HEK293 (cell line): ENCODE data around the gene CDH22.

Experiments
- CTCF ChIA-PET: fragments of 350-600 bp; formaldehyde crosslinking; extraction: SDS; loops from one replicate; lab custom pipeline; 2021; ENCODE audit warnings: antibody characterized with exemption; lab: Yijun Ruan, JAX
- POLR2A ChIA-PET: fragments of 300-600 bp; formaldehyde crosslinking; extraction: SDS; loops from one replicate; lab custom pipeline; 2020; ENCODE audit warnings: antibody characterized with exemption, inconsistent platforms; lab: Yijun Ruan, JAX
- H3K27ac ChIP-seq: fragments of 200-500 bp; sonication (Bioruptor generic); 2 replicates; pipeline ENCODE4 v1.5.1; 2014; ENCODE audit warnings: low read depth, low read length, control low read depth, inconsistent platforms; ENCODE audit errors: extremely low read depth
- H3K36me3 ChIP-seq, 2 experiments: fragments of 200-500 bp in 1 of 2; sonication (Bioruptor generic) in 1 of 2; 1 replicate in 1 of 2; 2 replicates in 1 of 2; pipeline ENCODE4 v1.5.1; 2014 to 2017; ENCODE audit warnings: inconsistent platforms in 2 of 2, low read length in 2 of 2; ENCODE audit not compliant: control insufficient read depth in 2 of 2, insufficient read depth in 1 of 2
- H3K4me1 ChIP-seq: fragments of 200-500 bp; sonication (Bioruptor generic); 2 replicates; pipeline ENCODE4 v1.5.1; 2014; ENCODE audit warnings: mild to moderate bottlenecking, low read length, inconsistent platforms; ENCODE audit not compliant: control insufficient read depth, insufficient read depth
- H3K4me3 ChIP-seq: 2 replicates; pipeline ENCODE4 v1.5.1; 2011; ENCODE audit warnings: low read depth, mild to moderate bottlenecking, control low read depth, low read length, moderate library complexity
- H3K9me3 ChIP-seq: fragments of 200-500 bp; sonication (Bioruptor generic); 2 replicates; pipeline ENCODE4 v1.5.1; 2014; ENCODE audit warnings: low read depth, low read length, inconsistent platforms; ENCODE audit not compliant: control insufficient read depth, insufficient read depth
- KLF7 ChIP-seq: fragments of 450-650 bp; formaldehyde crosslinking; IDR thresholded peaks from 2 replicates; pipeline ENCODE4 v1.5.1; 2016; ENCODE audit warnings: missing biosample characterization, missing genetic modification characterization, borderline replicate concordance
- KLF8 ChIP-seq: fragments of 450-650 bp; formaldehyde crosslinking; IDR thresholded peaks from 2 replicates; pipeline ENCODE4 v1.5.1; 2016; ENCODE audit warnings: missing biosample characterization, missing genetic modification characterization
- MYNN ChIP-seq: fragments of 450-650 bp; formaldehyde crosslinking; IDR thresholded peaks from 2 replicates; pipeline ENCODE4 v1.5.1; 2016; ENCODE audit warnings: missing biosample characterization, missing genetic modification characterization, borderline replicate concordance
- PRDM4 ChIP-seq: fragments of 450-650 bp; formaldehyde crosslinking; IDR thresholded peaks from 2 replicates; pipeline ENCODE4 v1.5.1; 2017; ENCODE audit warnings: missing biosample characterization, missing genetic modification characterization
- SALL2 ChIP-seq: fragments of 450-650 bp; formaldehyde crosslinking; IDR thresholded peaks from 2 replicates; pipeline ENCODE4 v1.5.0; 2017; ENCODE audit warnings: missing biosample characterization, mild to moderate bottlenecking, missing genetic modification characterization, borderline replicate concordance
- ZBTB11 ChIP-seq: fragments of 450-650 bp; formaldehyde crosslinking; conservative IDR thresholded peaks from 2 replicates; pipeline ENCODE4 v1.5.1; 2016; ENCODE audit warnings: low read depth, missing biosample characterization, missing genetic modification characterization
- ZBTB48 ChIP-seq: fragments of 450-650 bp; formaldehyde crosslinking; IDR thresholded peaks from 2 replicates; pipeline ENCODE4 v1.5.1; 2016; ENCODE audit warnings: missing biosample characterization, missing genetic modification characterization
- ZEB2 ChIP-seq: fragments of 450-650 bp; formaldehyde crosslinking; IDR thresholded peaks from 2 replicates; pipeline ENCODE4 v1.5.1; 2016; ENCODE audit warnings: missing biosample characterization, missing genetic modification characterization
- ZFP41 ChIP-seq: fragments of 450-650 bp; formaldehyde crosslinking; IDR thresholded peaks from 2 replicates; pipeline ENCODE4 v1.5.1; 2016; ENCODE audit warnings: missing biosample characterization, missing genetic modification characterization, borderline replicate concordance
- ZNF114 ChIP-seq: fragments of 450-650 bp; formaldehyde crosslinking; IDR thresholded peaks from 2 replicates; pipeline ENCODE4 v1.5.0; 2017; ENCODE audit warnings: missing biosample characterization, missing genetic modification characterization
- ZNF140 ChIP-seq: fragments of 450-650 bp; formaldehyde crosslinking; IDR thresholded peaks from 2 replicates; pipeline ENCODE4 v1.5.1; 2016; ENCODE audit warnings: missing biosample characterization, missing genetic modification characterization
- ZNF157 ChIP-seq: fragments of 450-650 bp; formaldehyde crosslinking; IDR thresholded peaks from 2 replicates; pipeline ENCODE4 v1.5.1; 2016; ENCODE audit warnings: missing biosample characterization, missing genetic modification characterization
- ZNF23 ChIP-seq: fragments of 450-650 bp; formaldehyde crosslinking; IDR thresholded peaks from 2 replicates; pipeline ENCODE4 v1.5.1; 2016; ENCODE audit warnings: missing biosample characterization, missing genetic modification characterization, borderline replicate concordance
- ZNF239 ChIP-seq: fragments of 450-650 bp; formaldehyde crosslinking; IDR thresholded peaks from 2 replicates; pipeline ENCODE4 v1.5.1; 2016; ENCODE audit warnings: missing biosample characterization, missing genetic modification characterization
- ZNF24 ChIP-seq: fragments of 450-650 bp; formaldehyde crosslinking; IDR thresholded peaks from 2 replicates; pipeline ENCODE4 v1.5.1; 2016; ENCODE audit warnings: missing biosample characterization, missing genetic modification characterization
- ZNF248 ChIP-seq: fragments of 450-650 bp; formaldehyde crosslinking; IDR thresholded peaks from 2 replicates; pipeline ENCODE4 v1.5.1; 2017; ENCODE audit warnings: missing biosample characterization, missing genetic modification characterization
- ZNF292 ChIP-seq: fragments of 450-650 bp; formaldehyde crosslinking; IDR thresholded peaks from 2 replicates; pipeline ENCODE4 v1.5.1; 2016; ENCODE audit warnings: low read depth, missing biosample characterization, missing genetic modification characterization, borderline replicate concordance
- ZNF341 ChIP-seq: fragments of 450-650 bp; formaldehyde crosslinking; IDR thresholded peaks from 2 replicates; pipeline ENCODE4; 2016; ENCODE audit warnings: low read depth, missing biosample characterization, missing genetic modification characterization
- ZNF423 ChIP-seq: fragments of 450-650 bp; formaldehyde crosslinking; IDR thresholded peaks from 2 replicates; pipeline ENCODE4 v1.5.1; 2016; ENCODE audit warnings: missing biosample characterization, missing genetic modification characterization
- ZNF48 ChIP-seq: fragments of 450-650 bp; formaldehyde crosslinking; IDR thresholded peaks from 2 replicates; pipeline ENCODE4 v1.5.1; 2016; ENCODE audit warnings: missing biosample characterization, missing genetic modification characterization
- ZNF510 ChIP-seq: fragments of 450-650 bp; formaldehyde crosslinking; IDR thresholded peaks from 2 replicates; pipeline ENCODE4 v1.5.1; 2018; ENCODE audit warnings: mild to moderate bottlenecking, missing genetic modification characterization, missing biosample characterization; ENCODE audit not compliant: insufficient replicate concordance
- ZNF558 ChIP-seq: fragments of 450-650 bp; formaldehyde crosslinking; IDR thresholded peaks from 2 replicates; pipeline ENCODE4 v1.5.1; 2016; ENCODE audit warnings: missing biosample characterization, missing genetic modification characterization
- ZNF704 ChIP-seq: fragments of 450-650 bp; formaldehyde crosslinking; IDR thresholded peaks from 2 replicates; pipeline ENCODE4 v1.5.1; 2016; ENCODE audit warnings: missing biosample characterization, missing genetic modification characterization
- ZNF747 ChIP-seq: fragments of 450-650 bp; formaldehyde crosslinking; IDR thresholded peaks from 2 replicates; pipeline ENCODE4 v1.5.1; 2016; ENCODE audit warnings: missing biosample characterization, missing genetic modification characterization
- ZNF843 ChIP-seq: fragments of 450-650 bp; formaldehyde crosslinking; IDR thresholded peaks from 2 replicates; pipeline ENCODE4 v1.5.1; 2016; ENCODE audit warnings: missing biosample characterization, missing genetic modification characterization

CDH22 gene

GRCh38 chr20:46196990-46197389, 111.3 kb downstream of the CDH22 start:
- Histone ChIP-seq H3K36me3 (no peaks in the 10 kb centered on the region), H3K9me3 (no peaks in the 10 kb centered on the region), H3K4me3 (no peak overlapping the region), H3K27ac (no peak overlapping the region), H3K4me1 (no peaks in the 10 kb centered on the region)
- no peak for TF ChIP-seq ZNF292 (tag by site-specific recombination)
- no peak for TF ChIP-seq ZNF23 (tag by site-specific recombination)
- TF ChIP-seq ZNF157 (tag by site-specific recombination) = no peak
- TF ChIP-seq ZNF704 = no peak
- no peak for TF ChIP-seq ZNF510 (tag by site-specific recombination)
- TF ChIP-seq ZNF341 (tag by site-specific recombination) = no peak
- TF ChIP-seq KLF7 = no peak
- TF ChIP-seq MYNN = no peak
- TF ChIP-seq PRDM4 (tag by site-specific recombination) = no peak
- TF ChIP-seq ZNF248 (tag by site-specific recombination) = no peak
- TF ChIP-seq KLF8 (tag by site-specific recombination) = no peak
- TF ChIP-seq ZNF48 = no peak
- TF ChIP-seq ZFP41 (tag by site-specific recombination) = no peak
- TF ChIP-seq ZBTB48 = no peak
- no peak for TF ChIP-seq ZNF140 (tag by site-specific recombination)
- TF ChIP-seq SALL2 (tag by site-specific recombination) = no peak
- CTCF ChIA-PET = interaction anchor here (1.0 kb wide), 1 partner anchor 10 kb away, joined by 4 read pairs; no protein-coding TSS in a partner anchor
- POLR2A ChIA-PET = interaction anchor here (0.7 kb wide), 1 partner anchor 49 kb away, joined by 3 read pairs; no protein-coding TSS in a partner anchor

- Histone ChIP-seq H3K4me3 (no peak overlapping the region), H3K4me1 (no peaks in the 10 kb centered on the region), H3K9me3 (no peaks in the 10 kb centered on the region), H3K27ac (no peak overlapping the region), H3K36me3 (no peaks in the 10 kb centered on the region)
- POLR2A ChIA-PET = no interaction called here
- CTCF ChIA-PET = interaction anchor here (0.7 to 1.0 kb wide), 2 partner anchors 20 to 153 kb away, joined by 3 read pairs; no protein-coding TSS in a partner anchor
- no peak for TF ChIP-seq ZEB2
- TF ChIP-seq ZNF114 = no peak
- no peak for TF ChIP-seq ZNF747 (tag by site-specific recombination)
- no peak for TF ChIP-seq ZNF24 (tag by site-specific recombination)
- no peak for TF ChIP-seq ZNF510 (tag by site-specific recombination)
- no peak for TF ChIP-seq ZNF23 (tag by site-specific recombination)
- TF ChIP-seq ZBTB11 (tag by site-specific recombination) = no peak
- TF ChIP-seq ZNF239 (tag by site-specific recombination) = no peak
- TF ChIP-seq ZNF843 (tag by site-specific recombination) = no peak
- TF ChIP-seq ZNF423 = no peak
- TF ChIP-seq ZNF558 = no peak
These were observed 112.8 kb downstream of the CDH22 start for GRCh38 chr20:46195264-46196036.
